OCI-LY7 (cell line): Measurements from ENCODE around the gene KCNQ1.

Experiments
- EZH2phosphoT487 ChIP-seq: fragments of 200-600 bp; sonication (generic); IDR thresholded peaks from 2 replicates; pipeline ENCODE4 v1.6.1; 2018; ENCODE audit warnings: low read depth, borderline replicate concordance, mild to moderate bottlenecking, mixed run types, antibody characterized with exemption, low read length, moderate library complexity, mixed read lengths
- TF ChIP-seq, protein P1 (sequence below): fragments of 200-600 bp; sonication (generic); conservative IDR thresholded peaks from 2 replicates; pipeline ENCODE4 v1.5.1; 2014; ENCODE audit warnings: mild to moderate bottlenecking, antibody characterized with exemption, low read length, moderate library complexity, mixed read lengths

DNA sequence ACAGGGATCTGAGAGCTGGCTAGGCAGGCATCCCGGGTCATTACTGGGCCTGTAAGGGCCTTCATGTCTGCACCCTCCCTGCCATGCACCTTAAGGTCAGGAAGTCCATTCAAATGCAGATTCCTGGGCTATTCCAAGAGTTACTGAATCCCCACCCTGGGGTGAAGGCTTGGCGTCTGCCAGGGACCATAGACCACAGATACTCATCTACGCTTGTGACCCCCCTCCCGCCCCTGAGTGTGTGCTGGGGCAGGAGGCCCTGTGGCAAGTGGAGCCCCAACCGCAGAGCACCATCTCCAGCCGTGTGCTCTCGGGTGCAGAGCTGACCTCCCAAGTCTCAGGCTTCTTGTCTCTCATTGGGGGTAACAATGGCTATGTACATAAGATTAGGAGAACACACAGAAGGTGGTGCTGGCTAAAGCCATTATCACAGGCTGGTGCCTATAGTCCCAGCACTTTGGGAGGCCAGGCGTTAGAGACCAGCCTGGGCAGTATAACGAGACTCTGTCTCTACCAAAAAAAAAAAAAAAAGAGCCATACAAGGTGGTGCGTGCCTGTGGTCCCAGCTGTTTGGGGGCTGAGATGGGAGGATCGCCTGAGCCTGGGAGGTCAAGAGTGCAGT lies 274.1 kb downstream of the KCNQ1 start:
- TF ChIP-seq, protein P1, sequence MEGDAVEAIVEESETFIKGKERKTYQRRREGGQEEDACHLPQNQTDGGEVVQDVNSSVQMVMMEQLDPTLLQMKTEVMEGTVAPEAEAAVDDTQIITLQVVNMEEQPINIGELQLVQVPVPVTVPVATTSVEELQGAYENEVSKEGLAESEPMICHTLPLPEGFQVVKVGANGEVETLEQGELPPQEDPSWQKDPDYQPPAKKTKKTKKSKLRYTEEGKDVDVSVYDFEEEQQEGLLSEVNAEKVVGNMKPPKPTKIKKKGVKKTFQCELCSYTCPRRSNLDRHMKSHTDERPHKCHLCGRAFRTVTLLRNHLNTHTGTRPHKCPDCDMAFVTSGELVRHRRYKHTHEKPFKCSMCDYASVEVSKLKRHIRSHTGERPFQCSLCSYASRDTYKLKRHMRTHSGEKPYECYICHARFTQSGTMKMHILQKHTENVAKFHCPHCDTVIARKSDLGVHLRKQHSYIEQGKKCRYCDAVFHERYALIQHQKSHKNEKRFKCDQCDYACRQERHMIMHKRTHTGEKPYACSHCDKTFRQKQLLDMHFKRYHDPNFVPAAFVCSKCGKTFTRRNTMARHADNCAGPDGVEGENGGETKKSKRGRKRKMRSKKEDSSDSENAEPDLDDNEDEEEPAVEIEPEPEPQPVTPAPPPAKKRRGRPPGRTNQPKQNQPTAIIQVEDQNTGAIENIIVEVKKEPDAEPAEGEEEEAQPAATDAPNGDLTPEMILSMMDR, result no peak
- no peak for TF ChIP-seq EZH2phosphoT487
